Neural cell (in vitro differentiated cells): ENCODE data around the gene MAT2B.

ENCODE experiments used
- CTCF ChIP-seq: fragments of 450-650 bp; IDR thresholded peaks from 2 replicates; pipeline ENCODE4 v1.5.1; 2014; ENCODE audit warnings: antibody characterized with exemption, mild to moderate bottlenecking, moderate library complexity; ENCODE audit not compliant: poor library complexity, severe bottlenecking
- EP300 ChIP-seq: fragments of 450-650 bp; conservative IDR thresholded peaks from 2 replicates; pipeline ENCODE4 v1.6.1; 2014; ENCODE audit warnings: antibody characterized with exemption, mild to moderate bottlenecking, moderate library complexity; ENCODE audit not compliant: poor library complexity, severe bottlenecking
- EZH2 ChIP-seq: fragments of 200-600, 300-800 bp; shearing (Covaris generic), sonication (generic); IDR thresholded peaks from 2 replicates; pipeline ENCODE4 v1.6.1; 2014; ENCODE audit warnings: antibody characterized with exemption, low read length, borderline replicate concordance, mild to moderate bottlenecking; ENCODE audit not compliant: insufficient read depth, poor library complexity, severe bottlenecking
- MXI1 ChIP-seq: fragments of 450-650 bp; conservative IDR thresholded peaks from 2 replicates; pipeline ENCODE4 v1.6.1; 2014; ENCODE audit warnings: antibody characterized with exemption, mild to moderate bottlenecking; ENCODE audit not compliant: poor library complexity, severe bottlenecking
- REST ChIP-seq: IDR thresholded peaks from 2 replicates; pipeline ENCODE4 v1.6.1; 2012; ENCODE audit warnings: borderline replicate concordance
- SMC3 ChIP-seq: fragments of 450-650 bp; conservative IDR thresholded peaks from 2 replicates; pipeline ENCODE4 v1.6.1; 2014; ENCODE audit warnings: antibody characterized with exemption, mild to moderate bottlenecking, moderate library complexity; ENCODE audit not compliant: poor library complexity
- TAF1 ChIP-seq: IDR thresholded peaks from 2 replicates; pipeline ENCODE4 v1.6.1; 2012; ENCODE audit warnings: low read depth

DNA sequence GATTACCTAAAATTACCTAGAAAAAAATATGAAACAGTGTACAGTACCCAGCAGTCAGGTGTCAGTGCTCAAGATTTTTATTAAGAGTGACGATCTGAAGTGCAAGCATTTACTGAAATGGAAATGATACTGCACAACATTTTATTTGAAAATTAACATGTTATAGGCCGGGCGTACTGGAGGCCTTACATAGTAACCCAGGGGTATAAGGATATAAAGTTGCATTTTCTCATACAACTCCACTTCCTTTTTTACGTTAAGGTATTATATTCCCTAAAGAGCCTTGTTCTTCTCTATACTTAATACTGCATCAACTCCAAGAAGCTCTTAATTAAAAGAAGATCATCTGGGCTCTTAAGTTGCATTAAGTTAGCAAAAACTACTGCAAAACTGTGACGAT, 3.3 kb downstream of the MAT2B start:
- no peak for TF ChIP-seq TAF1
- no peak for TF ChIP-seq EP300
- no peak for TF ChIP-seq CTCF
- TF ChIP-seq EZH2: no peak
- no peak for TF ChIP-seq MXI1
- TF ChIP-seq SMC3: no peak
- no peak for TF ChIP-seq REST
